HG03103 (cell line): ENCODE measurements around the gene CSRNP2.
"Not testable (repeated sequence)": the region's sequence is repeated elsewhere in the genome, so short reads cannot be mapped to it uniquely, and the experiment has no call there.

ENCODE experiments used
- ATAC-seq: cut with Tn5 transposase; IDR thresholded peaks from one replicate; pipeline ENCODE4 v1.9.1; 2021; ENCODE audit warnings: low read depth; ENCODE audit not compliant: unreplicated experiment

CSRNP2 gene

DNA sequence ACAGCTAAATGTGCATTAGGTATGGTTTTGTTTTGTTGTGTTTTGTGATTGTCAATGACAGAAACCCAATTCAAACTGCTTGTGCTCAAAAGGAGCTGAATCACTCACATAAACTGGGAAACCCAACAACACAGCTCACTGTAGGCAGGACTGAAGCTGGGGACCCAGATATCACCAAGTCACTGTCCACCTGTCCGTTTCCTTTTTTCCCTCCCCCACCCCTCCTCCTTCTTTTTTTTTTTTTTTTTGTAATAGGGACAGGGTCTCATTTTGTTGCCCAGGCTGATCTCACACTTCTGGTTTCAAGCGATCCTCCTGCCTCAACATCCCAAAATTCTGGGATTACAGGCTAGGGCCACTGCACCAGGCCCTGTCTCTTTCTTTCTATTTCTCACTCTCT, 50.3 kb downstream of the CSRNP2 start:
- ATAC-seq = no peak

GRCh38 chr12:51028813-51029150, 54.6 kb downstream of the CSRNP2 start:
- ATAC-seq = no peak

DNA sequence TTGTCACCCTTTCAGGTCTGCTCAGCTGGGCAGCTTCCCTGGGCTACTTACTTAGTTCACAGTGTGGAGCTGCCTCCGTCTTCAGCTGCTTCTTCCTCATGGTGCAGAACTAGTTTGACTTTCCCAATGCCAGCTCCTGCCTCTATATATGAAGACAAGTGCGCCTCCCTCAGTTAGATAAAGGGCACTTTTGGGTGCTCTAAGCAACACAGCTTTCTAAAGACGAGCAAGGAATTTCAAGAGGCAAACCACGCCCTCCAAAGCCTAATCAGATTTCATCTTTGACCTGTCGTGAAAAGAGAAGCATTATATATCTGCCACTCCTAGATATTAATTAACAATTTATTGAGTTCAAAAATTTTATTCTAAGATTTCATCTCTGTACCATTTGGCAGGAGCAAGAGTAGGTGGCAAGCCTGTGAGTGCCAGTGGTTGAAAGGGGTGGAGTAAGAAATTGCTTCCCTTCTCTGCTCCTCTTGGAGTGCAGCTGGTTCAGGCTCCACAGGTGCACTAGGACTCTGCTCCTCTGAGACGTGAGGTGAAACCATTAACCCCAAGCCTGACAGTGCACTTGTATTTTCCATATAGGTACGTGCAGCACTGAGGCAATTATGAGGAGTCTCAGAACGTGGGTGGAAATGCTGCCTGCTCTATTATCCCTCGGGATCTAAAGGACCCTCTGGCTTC, 55.1 kb downstream of the CSRNP2 start:
- no peak for ATAC-seq

GRCh38 chr12:51027342-51027835, 56.0 kb downstream of the CSRNP2 start:
- no peak for ATAC-seq

GRCh38 chr12:51025836-51026638, 57.4 kb downstream of the CSRNP2 start, which contains the start of gene SLC11A2:
Gene SLC11A2, minus strand, starts transcription at chr12:51026384. Its CDS starts 15,656 bp downstream, at chr12:51010728.
- ATAC-seq = peak; percentile 88

GRCh38 chr12:51025338-51025835, 58.0 kb downstream of the CSRNP2 start:
- no peak for ATAC-seq

GRCh38 chr12:51023625-51024382, 59.6 kb downstream of the CSRNP2 start:
- no peak for ATAC-seq

GRCh38 chr12:51021694-51022093, 61.7 kb downstream of the CSRNP2 start:
- no peak for ATAC-seq

DNA sequence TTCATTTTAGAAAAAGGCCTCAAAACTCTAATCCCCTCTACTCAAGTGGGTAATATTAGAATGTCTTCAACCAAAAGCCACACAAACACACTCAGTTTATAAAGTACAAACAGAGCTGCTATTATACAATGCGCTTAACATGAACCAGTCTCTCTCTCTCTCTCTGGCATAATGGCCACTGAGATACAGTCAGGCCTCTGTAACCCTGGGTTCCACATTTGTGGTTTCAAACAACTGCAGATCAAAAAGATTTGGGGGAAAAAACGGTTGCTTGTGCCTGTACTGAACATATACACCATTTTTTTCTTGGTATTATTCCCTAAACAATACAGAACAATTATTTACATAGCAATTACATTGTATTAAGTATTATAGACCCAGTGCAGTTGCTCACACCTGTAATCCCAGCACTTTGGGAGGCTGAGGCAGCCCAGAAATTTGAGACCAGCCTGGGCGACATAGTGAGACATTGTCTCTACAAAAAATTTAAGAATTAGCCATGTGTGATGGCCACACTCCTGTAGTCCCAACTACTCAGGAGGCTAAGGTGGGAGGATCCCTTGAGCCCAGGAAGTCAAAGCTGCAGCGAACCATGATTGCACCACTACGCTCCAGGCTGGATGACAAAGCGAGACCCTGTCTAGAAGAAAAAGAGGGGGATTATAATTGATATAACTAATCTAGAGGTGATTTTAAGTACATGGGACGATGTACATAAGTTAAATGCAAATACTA, 62.8 kb downstream of the CSRNP2 start:
- no peak for ATAC-seq

DNA sequence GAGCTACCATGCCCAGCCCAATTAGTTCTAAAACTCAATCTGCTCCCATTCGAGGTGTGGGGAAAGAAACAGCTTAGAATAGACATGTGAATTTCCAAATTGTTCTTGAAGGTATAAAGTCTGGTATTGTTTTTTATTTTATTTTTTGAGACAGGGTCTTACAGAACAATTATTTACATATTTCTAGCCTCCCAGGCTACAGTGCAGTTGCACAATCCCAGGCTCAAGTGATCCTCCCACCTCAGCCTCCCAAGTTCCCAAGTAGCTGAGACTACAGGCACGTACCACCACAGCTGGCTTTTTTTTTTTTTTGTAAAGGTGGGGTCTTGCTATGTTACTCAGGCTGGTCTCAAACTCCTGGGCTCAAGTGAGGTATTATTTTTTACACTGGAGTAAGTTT, 63.5 kb downstream of the CSRNP2 start:
- ATAC-seq = no peak

- ATAC-seq = no peak
These were observed 64.4 kb downstream of the CSRNP2 start for GRCh38 chr12:51018956-51019355.

DNA sequence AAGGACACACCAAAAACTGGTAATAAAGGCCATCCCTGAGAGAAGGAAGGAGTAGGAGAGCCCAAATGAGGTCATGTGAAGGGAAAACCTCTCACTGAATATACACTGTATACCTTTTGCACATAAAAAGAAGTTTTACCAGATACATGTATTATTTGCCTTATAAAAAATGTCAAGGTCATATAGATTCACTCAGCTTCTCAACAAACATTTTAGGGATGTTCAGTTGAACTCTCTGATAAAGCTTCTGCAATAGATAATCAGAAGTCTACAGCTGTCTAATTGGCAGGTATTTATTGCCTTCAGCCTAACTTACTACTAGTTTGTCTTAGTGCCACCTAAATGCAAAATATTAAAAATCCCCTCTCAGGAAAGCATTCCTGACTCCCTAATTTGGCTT, 65.9 kb downstream of the CSRNP2 start:
- no peak for ATAC-seq

GRCh38 chr12:51014467-51014866, 68.9 kb downstream of the CSRNP2 start:
- ATAC-seq = not testable (repeated sequence)

DNA sequence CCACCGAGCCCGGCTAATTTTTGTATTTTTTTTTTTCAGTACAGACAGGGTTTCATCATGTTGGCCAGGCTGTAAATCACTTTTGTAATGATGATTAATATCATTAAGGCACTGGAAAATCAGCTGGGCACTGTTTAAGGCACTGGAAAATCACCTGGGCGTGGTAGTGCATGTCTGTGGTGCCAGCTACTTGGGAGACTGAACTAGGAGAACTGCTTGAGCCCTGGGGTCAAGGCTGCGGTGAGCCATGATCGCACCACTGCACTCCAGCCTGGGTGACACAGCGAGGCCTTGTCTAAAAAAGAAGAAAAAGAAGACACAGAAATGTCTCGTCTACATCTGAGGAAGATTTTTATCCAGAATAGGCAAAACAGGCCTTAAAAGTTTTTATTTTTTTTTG, 70.0 kb downstream of the CSRNP2 start:
- no peak for ATAC-seq

GRCh38 chr12:51012570-51013236, 70.7 kb downstream of the CSRNP2 start:
- ATAC-seq = no peak

- ATAC-seq = no peak
These were observed 71.4 kb downstream of the CSRNP2 start for GRCh38 chr12:51011955-51012354.
